Activated CD8-positive, alpha-beta memory T cell treated with anti-CD3 and anti-CD28 coated beads for 1 hour (primary cell): ENCODE data around the gene R3HDML.
"Not testable (repeated sequence)": the region's sequence is repeated elsewhere in the genome, so short reads cannot be mapped to it uniquely, and the experiment has no call there.

Source experiments
- DNase-seq, 2 donors: peaks; one replicate each; pipeline ENCODE4 v3.0.0-alpha.2; 2020; ENCODE audit warnings: low read depth in 1 of 2; ENCODE audit errors: extremely low read depth in 1 of 2

Gene R3HDML

DNA sequence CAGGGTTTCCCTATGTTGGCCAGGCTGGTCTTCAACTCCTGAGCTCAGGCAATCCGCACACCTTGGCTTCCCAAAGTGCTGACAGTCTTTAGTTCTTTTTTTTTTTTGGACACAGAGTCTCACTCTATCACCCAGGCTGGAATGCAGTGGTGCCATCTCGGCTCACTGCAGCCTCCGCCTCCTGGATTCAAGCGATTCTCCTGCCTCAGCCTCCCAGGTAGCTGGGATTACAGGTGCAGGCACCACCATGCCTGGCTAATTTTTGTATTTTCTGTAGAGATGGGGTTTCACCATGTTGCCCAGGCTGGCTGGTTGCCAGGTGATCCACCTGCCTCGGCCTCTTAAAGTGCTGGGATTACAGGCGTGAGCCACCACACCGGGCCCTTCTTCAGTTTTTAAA is 9.1 kb upstream of the R3HDML start:
- DNase-seq, result not testable (repeated sequence)

DNA sequence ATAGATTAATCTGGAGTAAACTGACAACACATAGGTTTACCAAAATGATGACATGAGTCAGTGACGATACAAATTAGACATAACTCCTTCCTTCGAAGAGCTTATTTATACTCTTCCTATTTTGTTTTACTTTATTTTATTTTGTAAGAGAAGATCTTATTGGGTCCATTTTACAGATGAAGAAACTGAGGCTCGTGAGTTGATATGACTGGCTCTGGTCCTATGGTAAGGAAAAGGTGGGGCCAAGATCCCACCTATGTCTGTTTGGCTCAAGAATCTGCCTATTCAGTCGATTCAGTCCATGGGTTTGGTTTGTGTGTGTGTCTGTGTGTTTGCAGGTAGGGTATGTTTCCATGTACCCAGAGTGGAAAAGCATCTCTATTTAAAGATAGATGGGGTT is 8.4 kb upstream of the R3HDML start:
- DNase-seq, result no peak

DNA sequence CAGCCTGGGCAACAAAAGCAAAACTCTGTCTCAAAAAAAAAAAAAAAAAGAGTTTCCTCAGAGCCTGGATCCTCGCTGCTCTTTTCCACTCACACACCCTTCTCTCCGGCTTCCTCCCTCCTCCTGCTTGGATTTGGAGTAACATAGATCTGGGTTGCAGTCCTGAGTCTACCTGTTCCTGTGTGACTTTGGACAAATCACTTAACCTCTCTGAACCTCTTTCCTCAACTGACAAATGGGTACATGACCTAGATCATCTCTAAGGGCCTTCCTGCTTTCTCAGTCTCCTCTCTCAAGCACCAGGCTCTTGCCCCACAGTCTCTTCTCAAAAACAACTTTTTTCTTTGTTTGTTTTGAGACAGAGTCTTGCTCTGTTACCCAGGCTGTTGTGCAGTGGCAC is 5.6 kb upstream of the R3HDML start:
- no peak for DNase-seq

DNA sequence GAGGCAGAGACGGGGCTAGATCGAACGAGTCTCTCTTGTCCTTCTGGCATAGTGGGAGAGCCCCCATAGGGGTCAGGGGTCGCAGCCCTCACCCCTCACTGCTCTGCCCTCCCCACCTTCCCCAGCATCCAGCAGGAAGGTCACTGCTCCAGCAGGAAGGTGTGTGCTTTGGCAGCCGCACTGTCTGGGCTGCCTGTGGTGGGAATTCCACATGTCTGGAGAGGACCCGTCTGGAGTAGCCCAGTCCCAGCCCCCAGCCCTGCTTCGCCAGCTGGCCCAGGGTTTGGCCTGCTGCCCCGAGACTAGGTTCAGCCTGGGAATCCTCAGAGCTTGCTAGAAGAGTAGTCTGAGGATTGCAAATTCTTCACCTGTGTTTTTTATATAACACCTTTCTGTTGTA is 2.5 kb upstream of the R3HDML start:
- no peak for DNase-seq

DNA sequence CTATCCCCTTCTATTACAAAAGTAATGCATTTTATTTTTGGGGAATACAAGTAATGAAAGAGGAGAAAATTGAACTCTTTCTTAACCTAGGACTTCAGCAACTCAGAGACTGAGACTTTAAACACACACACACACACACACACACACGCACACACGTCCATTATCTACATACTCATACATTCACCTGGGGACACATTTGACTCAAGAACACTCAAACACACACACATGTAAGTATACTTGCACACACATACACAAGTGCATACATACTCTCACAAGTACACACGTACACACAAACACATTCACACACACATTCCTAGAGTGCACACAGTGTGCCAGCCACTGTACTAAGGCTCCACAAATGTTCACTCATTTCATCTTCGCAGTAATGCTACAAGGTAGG is 2.1 kb upstream of the R3HDML start:
- no peak for DNase-seq

DNA sequence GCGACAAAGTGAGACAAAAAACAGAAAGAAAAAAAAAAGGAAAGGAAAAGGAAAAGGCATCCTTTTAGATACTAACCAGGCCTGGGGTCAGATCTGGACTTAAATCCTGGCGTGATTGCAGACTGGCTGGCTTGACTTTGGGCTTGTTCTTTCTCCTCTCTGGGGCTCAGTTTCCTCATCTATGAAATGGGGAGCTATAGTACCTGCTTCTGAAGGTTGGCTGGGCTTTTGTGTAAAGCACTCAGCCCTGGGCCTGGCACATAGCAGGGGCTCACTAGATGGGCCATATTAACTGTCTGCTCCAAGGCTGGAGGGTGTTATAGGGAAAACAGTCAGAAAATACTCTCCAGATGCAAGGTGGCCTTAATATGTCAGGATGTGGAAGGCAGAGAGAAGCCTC is 1.2 kb upstream of the R3HDML start:
- no peak for DNase-seq

DNA sequence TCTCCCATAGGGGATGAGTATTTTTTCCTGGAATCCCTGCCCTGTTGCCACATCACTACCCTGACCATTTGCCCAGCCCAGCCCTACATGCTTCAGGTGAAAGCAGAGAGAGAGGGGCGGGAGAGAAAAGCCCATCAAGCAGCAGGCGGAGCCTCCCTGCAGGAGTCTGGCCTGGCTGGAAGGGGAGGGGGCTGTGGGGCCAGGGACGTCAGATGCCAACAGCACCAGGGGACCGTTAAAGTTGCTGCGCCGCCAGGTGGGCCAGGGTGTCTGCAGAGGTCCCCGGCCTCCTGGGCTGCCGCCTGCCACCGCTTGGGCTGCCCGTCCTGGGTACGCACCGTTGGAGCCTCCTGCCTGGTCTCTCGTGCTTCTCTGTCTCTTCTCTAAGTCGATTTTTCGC is 757 bp upstream of the R3HDML start:
- no peak for DNase-seq

DNA sequence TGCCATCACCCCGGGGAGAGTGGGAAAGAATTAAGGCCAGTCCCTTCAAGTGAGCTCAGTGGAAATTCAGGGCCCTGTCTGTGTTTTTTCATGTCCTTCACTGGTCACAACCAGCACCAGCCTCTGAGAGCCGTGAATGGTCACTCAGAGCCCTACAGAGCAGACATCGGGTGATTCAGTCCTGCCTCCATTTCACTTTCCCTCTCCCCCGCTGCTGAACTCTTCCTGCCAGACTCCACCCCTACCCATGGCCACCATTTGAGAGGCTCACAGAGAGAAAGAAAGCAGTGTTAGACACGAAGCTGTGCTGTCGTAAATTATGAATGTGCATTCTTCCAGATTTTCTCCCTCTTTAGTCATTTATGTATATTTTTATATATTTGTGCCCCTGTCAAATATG is 5.4 kb downstream of the R3HDML start:
- no peak for DNase-seq

DNA sequence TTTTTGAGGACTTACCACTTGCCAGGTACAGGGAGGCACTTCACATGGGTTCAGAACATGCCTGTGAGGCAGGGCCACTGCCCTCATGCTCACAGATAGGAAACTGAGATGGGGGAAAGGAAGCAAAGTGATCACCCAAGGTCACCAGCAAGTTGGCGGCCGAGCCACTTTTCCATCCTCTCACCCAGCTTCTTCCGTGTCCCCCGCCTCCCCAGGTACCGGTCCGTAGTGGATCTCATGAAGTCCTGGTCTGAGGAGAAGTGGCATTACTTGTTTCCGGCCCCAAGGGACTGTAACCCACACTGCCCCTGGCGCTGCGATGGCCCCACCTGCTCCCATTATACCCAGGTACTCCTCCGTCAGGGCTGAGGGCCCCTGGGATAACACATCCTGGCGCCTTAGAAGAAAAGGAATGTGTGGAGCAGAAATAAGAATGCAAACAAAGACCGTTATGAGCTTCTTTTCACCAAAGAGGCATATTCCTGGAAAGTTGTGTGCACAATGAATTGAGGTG is 6.4 kb downstream of the R3HDML start:
- no peak for DNase-seq

DNA sequence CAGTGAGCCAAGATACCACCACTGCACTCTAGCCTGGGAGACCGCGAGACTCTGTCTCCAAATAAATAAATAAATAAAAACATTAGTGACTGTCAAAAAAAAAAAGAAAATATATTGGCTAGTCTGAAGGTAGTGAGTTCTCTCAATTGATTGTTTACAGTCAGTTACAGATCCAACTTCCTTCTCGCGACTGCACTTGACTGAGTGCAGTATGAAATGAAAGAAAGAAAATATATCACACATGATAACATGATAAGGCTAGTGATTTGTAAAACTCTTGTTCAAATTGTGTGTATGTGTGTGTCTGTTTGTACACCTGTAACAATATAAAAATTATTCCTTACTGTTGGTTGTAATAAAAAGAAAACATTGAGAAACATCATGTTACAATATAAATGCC is 7.9 kb downstream of the R3HDML start:
- DNase-seq, result no peak

DNA sequence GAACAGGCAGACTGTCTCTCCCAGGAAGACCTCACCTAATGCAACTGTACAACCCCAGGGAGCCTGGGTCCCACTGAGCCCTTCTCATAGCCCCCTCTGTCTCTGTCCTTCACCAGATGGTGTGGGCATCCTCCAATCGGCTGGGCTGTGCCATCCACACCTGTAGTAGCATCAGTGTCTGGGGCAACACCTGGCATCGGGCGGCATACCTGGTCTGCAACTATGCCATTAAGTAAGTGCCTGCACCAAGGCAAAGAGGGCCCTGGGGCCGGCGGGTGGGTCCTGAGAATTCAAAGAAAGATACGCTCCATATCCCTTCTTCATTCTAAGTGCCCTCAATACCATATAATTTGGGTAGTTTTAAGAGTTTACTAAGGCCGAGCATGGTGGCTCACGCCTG is 8.3 kb downstream of the R3HDML start:
- DNase-seq, result no peak

DNA sequence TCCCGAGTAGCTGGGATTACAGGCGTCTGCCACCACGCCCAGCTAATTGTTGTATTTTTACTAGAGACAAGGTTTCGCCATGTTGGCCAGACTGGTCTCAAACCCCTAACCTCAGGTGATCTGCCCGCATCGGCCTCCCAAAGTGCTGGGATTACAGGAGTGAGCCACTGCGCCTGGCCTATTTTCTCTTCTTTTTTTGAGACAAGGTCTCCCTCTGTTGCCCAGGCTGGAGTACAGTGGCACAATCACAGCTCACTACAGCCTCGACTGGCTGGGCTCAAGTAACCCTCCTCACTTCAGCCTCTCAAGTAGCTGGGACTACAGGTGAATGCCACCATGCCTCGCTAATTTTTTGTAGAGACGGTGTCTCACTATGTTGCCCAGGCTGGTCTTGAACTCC is 9.1 kb downstream of the R3HDML start:
- not testable (repeated sequence) for DNase-seq

DNA sequence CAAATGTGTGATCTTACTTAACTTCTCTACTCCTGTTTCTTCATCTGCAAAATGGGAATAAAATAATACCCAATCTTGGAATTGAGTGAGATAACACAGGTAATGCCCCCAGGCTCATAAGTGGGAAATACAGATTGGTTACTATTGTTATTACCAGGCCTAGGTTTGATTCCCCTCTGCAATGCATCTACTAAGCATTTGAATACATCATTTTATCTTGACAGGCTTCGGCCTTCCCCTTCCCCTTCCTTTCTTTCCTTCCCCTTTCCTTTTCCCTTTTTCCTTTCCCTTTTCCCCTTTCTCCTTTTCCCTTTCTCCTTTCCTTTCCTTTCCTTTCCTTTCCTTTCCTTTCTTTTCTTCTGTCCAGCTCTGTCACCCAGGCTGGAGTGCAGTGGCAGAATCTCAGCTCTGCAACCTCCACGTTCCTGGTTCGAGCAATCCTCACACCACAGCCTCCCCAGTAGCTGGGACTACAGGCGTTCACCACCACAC is 11.4 kb downstream of the R3HDML start:
- no peak for DNase-seq

DNA sequence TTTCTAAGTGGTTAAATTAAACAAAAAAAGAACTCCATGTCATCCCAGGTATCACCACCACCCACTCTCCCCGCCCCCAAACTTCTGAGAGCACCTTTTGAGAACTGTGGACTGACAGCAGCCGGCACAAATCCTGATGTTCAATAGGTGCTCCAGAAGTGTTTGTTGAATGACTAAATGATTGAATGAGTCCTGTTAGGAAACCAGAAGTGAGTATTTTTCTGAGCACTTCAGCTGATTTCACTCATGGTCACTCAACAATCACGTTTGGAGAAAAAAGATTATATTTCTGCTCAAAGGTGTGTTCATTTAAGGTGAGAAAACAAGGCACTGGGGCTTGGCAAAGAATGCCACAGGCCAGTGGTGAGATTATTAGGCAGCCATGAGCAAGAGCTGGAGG is 12.5 kb downstream of the R3HDML start:
- no peak for DNase-seq

DNA sequence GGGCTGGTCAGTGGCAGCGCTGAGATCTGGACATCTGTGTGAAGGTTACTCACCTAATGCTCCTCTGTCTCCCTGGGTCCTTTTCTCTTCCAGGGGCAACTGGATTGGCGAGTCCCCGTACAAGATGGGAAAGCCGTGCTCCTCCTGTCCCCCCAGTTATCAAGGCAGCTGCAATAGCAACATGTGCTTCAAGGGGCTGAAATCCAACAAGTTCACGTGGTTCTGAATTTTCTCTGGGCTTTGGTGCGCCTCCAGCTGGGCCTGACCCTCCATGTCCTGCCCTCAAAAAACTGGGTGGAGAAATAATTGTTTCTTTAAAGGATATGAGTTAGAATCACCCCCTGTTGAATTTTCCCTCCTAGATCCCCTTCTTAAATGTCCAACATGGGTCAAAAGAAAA is 13.7 kb downstream of the R3HDML start:
- no peak for DNase-seq

DNA sequence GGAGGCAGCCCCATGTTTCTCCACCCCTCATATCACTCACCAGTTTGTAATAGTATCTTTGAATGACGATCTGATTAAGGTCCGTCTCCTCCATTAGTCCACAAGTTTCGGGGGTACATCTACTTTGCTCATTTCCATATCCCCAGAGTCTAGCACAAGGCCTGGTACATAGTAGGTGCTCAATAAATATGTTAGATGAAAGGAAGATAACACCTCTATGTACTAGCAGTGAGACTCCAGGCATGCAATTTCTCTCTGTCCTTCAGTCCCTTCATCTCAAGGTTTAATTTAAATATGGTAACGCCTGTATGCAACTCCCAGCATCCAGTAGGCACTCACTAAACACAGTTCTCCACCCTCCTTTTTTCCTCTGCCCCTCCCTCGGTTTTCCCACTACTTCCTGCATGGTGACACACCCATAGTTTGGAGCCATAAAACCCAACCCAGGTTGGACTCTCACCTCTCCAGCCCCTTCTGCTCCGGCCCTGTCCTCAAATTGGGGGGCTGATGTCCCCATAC is 18.2 kb downstream of the R3HDML start:
- no peak for DNase-seq

DNA sequence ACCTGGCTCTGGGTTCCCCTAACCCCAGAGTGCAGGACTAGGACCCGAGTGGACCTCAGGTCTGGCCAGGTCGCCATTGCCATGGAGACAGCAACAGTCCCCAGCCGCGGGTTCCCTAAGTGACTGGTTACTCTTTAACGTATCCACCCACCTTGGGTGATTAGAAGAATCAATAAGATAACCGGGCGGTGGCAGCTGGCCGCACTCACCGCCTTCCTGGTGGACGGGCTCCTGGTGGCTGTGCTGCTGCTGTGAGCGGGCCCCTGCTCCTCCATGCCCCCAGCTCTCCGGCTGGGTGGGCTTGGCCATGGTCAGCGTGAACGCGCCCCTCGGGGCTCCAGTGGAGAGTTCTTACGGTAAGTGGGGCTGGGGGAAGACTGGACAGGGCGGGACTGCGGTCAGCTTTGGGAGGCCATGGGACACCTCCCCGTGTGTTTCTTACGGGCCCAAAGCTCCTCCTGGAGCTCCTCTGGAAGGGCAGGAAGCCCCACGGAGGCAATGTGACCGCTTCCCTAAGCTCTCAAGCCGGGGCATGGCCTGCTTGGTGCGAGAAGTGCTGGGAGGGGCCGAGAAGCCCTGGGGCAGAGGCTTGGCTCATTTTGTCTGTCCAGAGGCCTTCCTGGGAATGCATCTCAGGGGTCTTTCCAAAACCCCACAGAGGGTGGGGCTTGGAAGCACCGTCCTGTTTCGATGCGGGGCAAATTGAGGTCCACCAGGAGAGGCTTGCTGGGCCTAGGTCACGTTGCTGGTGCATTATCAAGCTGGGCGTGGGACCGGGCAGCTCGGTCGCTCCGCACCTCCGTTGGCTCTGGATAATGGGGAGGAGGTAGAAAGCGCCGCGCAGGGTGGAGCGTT is 18.9 kb downstream of the R3HDML start, which contains the start of gene HNF4A:
Gene HNF4A (plus strand): TSS at position 202 of the 855 bp plus-strand sequence. CDS start 106 bp downstream, at position 308.
- DNase-seq, result no peak

DNA sequence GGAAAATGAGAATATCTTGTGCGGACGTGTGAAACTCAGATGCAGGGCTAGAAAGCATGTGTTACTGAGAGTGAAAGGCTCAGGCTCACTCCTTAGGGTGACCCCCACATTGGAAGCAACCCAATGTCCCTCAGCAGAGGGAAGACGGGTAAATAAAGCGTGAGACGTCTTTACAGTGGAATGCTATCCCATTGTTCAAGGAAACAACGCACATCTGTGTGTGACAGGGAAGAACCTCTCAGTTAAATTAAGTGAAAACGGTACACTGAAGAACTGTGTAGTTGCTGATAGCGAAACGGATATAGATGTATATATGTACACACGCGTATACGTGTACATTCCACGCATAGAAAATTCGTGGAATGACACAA is 19.5 kb downstream of the R3HDML start:
- DNase-seq, result no peak

DNA sequence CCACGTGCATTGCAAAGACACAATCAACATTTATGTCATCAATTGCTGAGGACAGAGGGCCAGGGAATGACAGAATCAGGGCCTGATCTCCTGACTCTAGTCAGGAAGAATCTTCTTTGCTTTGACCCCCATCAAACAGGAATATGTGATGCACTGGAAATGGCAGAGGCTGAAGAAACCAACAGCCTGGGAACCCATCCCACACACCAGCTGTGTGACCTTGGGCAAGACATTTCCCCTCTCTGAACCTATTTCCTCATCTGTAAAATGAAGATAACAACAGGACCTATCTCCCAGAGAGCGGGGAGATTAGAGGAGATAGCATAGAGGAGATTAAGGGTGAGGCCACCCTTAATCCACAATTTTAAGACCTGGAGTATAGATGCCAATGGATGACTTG is 20.2 kb downstream of the R3HDML start:
- DNase-seq, result no peak

DNA sequence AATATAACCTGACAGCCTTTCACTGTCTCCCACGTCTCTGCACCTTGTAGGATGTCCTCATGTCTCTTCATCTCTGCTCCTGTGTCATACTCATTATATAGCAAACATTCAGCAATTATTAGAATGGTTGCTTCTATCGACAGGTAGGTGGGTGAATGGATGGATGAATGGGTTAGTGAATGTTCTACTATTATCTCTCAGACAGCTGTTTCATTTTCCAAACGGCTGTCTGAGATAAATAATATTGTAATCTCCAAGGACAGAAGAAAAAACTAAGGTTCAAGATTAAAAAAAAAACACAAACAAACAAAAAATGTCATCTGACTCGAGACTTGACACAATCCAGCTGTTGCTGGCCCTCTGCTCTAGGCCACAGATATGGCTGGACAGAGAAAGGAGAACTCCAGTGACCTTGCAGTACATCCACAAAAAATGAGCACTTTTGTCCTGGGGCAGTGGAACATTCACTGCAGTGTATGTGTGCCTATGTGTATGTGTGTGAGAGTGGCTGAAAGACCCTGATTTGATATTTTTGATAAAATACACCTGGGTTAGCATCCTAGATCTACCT is 20.8 kb downstream of the R3HDML start:
- DNase-seq, result no peak

DNA sequence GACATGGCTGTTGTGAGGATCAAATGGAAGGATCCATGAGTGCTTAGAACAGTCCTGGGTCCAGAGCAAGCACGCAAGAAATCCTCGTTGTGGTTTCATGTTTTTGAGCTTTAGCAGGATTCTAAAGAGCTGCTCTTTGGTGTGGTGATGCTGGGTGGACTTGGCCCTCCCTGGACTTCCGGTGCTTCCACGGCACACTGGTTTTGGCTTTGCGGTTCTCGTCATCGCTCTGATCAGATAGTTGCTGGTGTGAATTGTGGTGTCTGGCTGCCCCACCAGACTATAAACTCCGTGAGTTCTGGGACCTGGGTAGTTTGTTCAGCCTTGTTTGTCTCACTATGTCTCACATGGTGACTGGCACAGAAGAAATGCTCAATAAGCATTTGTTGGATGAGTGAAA is 21.9 kb downstream of the R3HDML start:
- no peak for DNase-seq

DNA sequence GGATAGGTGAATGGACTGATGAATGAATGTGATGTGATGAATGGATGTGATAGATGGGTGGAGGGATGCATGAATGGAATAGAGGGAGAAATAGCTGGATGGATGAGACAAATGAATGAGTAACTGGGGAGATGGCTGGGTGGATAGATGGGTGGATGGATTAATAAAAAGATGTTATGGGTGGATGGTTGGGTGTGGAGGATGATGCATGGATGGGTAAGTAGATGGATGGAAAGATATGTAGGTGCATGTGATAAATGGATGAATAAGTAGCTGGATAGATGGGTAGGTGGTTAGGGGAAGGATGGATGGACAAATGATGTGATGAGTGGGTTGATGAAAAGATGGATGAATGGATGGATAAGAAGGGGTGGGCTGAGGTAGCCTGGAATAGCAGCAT is 23.4 kb downstream of the R3HDML start:
- DNase-seq, result no peak
